Right lobe of liver (tissue), 4 donors: ENCODE data around the gene TBX4.

Experiments used
- CTCF ChIP-seq, 4 donors: fragments of 200-600 bp in 3 of 4; fragments of 450-650 bp in 1 of 4; IDR thresholded peaks; one replicate each; pipeline versions ENCODE4 v1.5.1 to v1.8.0; 2016 to 2022; ENCODE audit warnings: antibody characterized with exemption in 4 of 4, mild to moderate bottlenecking in 2 of 4
- POLR2A ChIP-seq: fragments of 450-650 bp; IDR thresholded peaks from one replicate; pipeline ENCODE4 v1.6.1; 2017; ENCODE audit warnings: antibody characterized with exemption, mild to moderate bottlenecking
- donor health status: DM: no; HTN: no; CAD: no.
- donor health status: DM: no; HTN: no; CAD: no.
- donor health status: DM: no; HTN: yes; CAD: no.

- peak; percentile 41 to 49 (median 46) for TF ChIP-seq CTCF (IDR thresholded peaks at IDR 0.05)
- no peak for TF ChIP-seq POLR2A
Measured at GRCh38 chr17:61410141-61411010, 41.8 kb upstream of the TBX4 start.
